Measurements from ENCODE around the gene COX7A2L.

DNA sequence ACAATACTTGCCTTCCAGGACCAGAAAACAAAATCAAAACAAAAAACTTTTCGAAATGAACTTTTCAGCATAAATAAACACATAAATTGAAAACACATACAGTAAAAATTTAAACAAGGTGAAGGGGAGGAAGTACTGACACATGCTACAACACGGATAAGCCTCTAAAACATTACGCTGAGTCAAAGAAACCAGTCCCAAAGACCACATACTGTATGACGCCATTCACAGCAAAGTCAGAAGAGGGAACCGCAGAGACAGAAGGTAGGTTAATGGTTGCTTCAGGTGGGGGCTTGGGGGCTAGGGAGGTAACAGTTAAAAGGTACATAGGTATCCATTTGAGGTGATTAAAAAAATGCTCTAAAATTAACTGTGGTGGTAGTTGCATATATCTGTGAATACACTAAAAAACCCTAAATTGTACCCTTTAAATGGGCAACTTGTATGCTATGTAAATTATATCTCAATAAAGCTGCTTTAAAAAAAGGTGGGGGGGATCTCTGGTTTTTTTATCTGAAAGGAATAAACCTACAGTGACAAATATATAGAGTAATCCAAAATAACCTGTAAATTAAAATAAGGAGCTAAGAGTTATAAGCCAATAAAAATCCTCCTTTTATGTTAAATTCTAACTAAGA lies 7.1 kb downstream of the COX7A2L start:
- TF ChIP-seq PHF21A (IDR thresholded peaks at IDR 0.05; ENCODE audit: borderline replicate concordance, low read depth) (no peak), BHLHE40 (IDR thresholded peaks at IDR 0.05; ENCODE audit: low read length) (no peak), SIN3A (IDR thresholded peaks at IDR 0.05; ENCODE audit: borderline replicate concordance in 2 of 2, control insufficient read depth in 1 of 2, low read depth in 2 of 2, low read length in 2 of 2) (no peak), MEIS2 (IDR thresholded peaks at IDR 0.05; ENCODE audit: partially characterized antibody) (no peak)
- TF ChIP-seq, protein P1, sequence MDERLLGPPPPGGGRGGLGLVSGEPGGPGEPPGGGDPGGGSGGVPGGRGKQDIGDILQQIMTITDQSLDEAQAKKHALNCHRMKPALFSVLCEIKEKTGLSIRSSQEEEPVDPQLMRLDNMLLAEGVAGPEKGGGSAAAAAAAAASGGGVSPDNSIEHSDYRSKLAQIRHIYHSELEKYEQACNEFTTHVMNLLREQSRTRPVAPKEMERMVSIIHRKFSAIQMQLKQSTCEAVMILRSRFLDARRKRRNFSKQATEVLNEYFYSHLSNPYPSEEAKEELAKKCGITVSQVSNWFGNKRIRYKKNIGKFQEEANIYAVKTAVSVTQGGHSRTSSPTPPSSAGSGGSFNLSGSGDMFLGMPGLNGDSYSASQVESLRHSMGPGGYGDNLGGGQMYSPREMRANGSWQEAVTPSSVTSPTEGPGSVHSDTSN (CRISPR knock-in tag; IDR thresholded peaks at IDR 0.05; ENCODE audit: low read depth): no peak
- TF ChIP-seq, protein P1 (tag; conservative IDR thresholded peaks at IDR 0.05; ENCODE audit: low read depth): no peak
- TF ChIP-seq, protein P2, sequence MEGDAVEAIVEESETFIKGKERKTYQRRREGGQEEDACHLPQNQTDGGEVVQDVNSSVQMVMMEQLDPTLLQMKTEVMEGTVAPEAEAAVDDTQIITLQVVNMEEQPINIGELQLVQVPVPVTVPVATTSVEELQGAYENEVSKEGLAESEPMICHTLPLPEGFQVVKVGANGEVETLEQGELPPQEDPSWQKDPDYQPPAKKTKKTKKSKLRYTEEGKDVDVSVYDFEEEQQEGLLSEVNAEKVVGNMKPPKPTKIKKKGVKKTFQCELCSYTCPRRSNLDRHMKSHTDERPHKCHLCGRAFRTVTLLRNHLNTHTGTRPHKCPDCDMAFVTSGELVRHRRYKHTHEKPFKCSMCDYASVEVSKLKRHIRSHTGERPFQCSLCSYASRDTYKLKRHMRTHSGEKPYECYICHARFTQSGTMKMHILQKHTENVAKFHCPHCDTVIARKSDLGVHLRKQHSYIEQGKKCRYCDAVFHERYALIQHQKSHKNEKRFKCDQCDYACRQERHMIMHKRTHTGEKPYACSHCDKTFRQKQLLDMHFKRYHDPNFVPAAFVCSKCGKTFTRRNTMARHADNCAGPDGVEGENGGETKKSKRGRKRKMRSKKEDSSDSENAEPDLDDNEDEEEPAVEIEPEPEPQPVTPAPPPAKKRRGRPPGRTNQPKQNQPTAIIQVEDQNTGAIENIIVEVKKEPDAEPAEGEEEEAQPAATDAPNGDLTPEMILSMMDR (IDR thresholded peaks at IDR 0.05 in 2 of 3, conservative IDR thresholded peaks at IDR 0.05 in 1 of 3; ENCODE audit: insufficient read depth in 2 of 3, low read depth in 1 of 3, low read length in 3 of 3): no peak
